K562 (cell line): Measurements from ENCODE around the gene CCDC192. TPM values are rescaled to one million over a fixed set of nuclear protein-coding genes. Genes with fewer than 3 reads are reported as not detected.

Source experiments
- ATAC-seq: fragments of 200-7000 bp; cut with Tn5 transposase; 3 replicates; pipeline ENCODE4 v1.9.1; 2020; ENCODE audit warnings: moderate library complexity
- BruUV-seq: library from RNA; stranded (reverse); fragments of 400-500 nt; replicated peaks from 2 replicates; lab custom pipeline; 2021; lab: Mats Ljungman, UMichigan
- CTCF ChIA-PET: fragments of 300-600 bp; formaldehyde crosslinking; extraction: SDS; loops from one replicate; lab custom pipeline; 2021; ENCODE audit warnings: low intra/inter-chr PET ratio; lab: Yijun Ruan, JAX
- POLR2A ChIA-PET: fragments of 300-600, 350-650 bp; sonication (Branson Sonifier 250); formaldehyde crosslinking; extraction: SDS; loops from one replicate; lab custom pipeline; 2021; ENCODE audit warnings: antibody characterized with exemption, inconsistent platforms; lab: Yijun Ruan, JAX
- DNase-seq, 4 experiments: peaks; one replicate each; pipeline versions ENCODE4 v3.0.0 to v3.0.0-alpha.2; 2011 to 2018; ENCODE audit warnings: low spot score in 3 of 4, mixed read lengths in 3 of 4; ENCODE audit errors: extremely low read depth in 1 of 4
- FAIRE-seq: peaks from 2 replicates; lab custom pipeline; 2011; peaks lifted over from hg19 to GRCh38; lab: Jason Lieb, UNC
- H2AFZ ChIP-seq: 2 replicates; pipeline ENCODE4 v1.6.0; 2011; ENCODE audit warnings: low read depth, low read length, control low read depth, inconsistent platforms
- H3K27ac ChIP-seq: fragments of 200-600 bp; 3 replicates; pipeline ENCODE4 v1.8.0; 2011; ENCODE audit warnings: low read depth, mild to moderate bottlenecking, control low read depth, inconsistent platforms, low read length, moderate library complexity, mixed read lengths; ENCODE audit errors: extremely low read depth
- H3K27me3 ChIP-seq, 2 experiments: fragments of 300-600 bp in 1 of 2; 2 replicates in 1 of 2; 3 replicates in 1 of 2; pipeline versions ENCODE4 v1.6.0 to v1.8.0; 2011; ENCODE audit warnings: inconsistent platforms in 2 of 2, low read length in 2 of 2, mild to moderate bottlenecking in 1 of 2, mixed read lengths in 1 of 2, moderate library complexity in 1 of 2; ENCODE audit not compliant: control insufficient read depth in 2 of 2, insufficient read depth in 2 of 2
- H3K36me3 ChIP-seq: fragments of 300-600 bp; 3 replicates; pipeline ENCODE4 v1.8.0; 2011; ENCODE audit warnings: mild to moderate bottlenecking, low read length, inconsistent platforms; ENCODE audit not compliant: control insufficient read depth, insufficient read depth
- H3K4me1 ChIP-seq, 2 experiments: fragments of 200-600 bp in 1 of 2; replicated peaks in 1 of 2; 2 replicates in 1 of 2; 3 replicates in 1 of 2; pipeline versions ENCODE4 v1.5.1 to v1.8.0; 2011; ENCODE audit warnings: inconsistent platforms in 2 of 2, low read length in 2 of 2, mild to moderate bottlenecking in 1 of 2, mixed read lengths in 1 of 2, moderate library complexity in 1 of 2; ENCODE audit not compliant: control insufficient read depth in 2 of 2, insufficient read depth in 2 of 2
- H3K4me2 ChIP-seq: 2 replicates; pipeline ENCODE4 v1.6.1; 2011; ENCODE audit warnings: low read length, control low read depth, inconsistent platforms, mixed read lengths; ENCODE audit not compliant: insufficient read depth
- H3K4me3 ChIP-seq: fragments of 200-600 bp; sonication (generic), shearing (Covaris generic); 2 replicates; pipeline ENCODE4 v1.5.1; 2016; ENCODE audit warnings: control low read depth, inconsistent platforms
- H3K79me2 ChIP-seq: fragments of 200-600 bp; 3 replicates; pipeline ENCODE4 v1.8.0; 2011; ENCODE audit warnings: low read length, inconsistent platforms; ENCODE audit not compliant: control insufficient read depth, insufficient read depth
- H3K9ac ChIP-seq, 2 experiments: 2 replicates each; pipeline versions ENCODE4 v1.6.0 to v1.6.1; 2011; ENCODE audit warnings: low read depth in 2 of 2, low read length in 2 of 2, control low read depth in 1 of 2, inconsistent platforms in 1 of 2, mild to moderate bottlenecking in 1 of 2, mixed read lengths in 1 of 2; ENCODE audit not compliant: insufficient read depth in 1 of 2
- H3K9me1 ChIP-seq: one replicate; pipeline ENCODE4 v1.6.0; 2011; ENCODE audit warnings: inconsistent platforms, mild to moderate bottlenecking, low read length, moderate library complexity; ENCODE audit not compliant: control insufficient read depth, insufficient read depth
- H3K9me3 ChIP-seq: replicated peaks from 2 replicates; pipeline ENCODE4 v1.5.1; 2011; ENCODE audit warnings: low read depth, low read length, inconsistent platforms; ENCODE audit not compliant: control insufficient read depth, insufficient read depth
- H4K20me1 ChIP-seq: replicated peaks from 2 replicates; pipeline ENCODE4 v1.6.1; 2011; ENCODE audit warnings: low read length, inconsistent platforms, mixed read lengths; ENCODE audit not compliant: control insufficient read depth, insufficient read depth
- CEBPG ChIP-seq, 3 experiments: fragments of 200-800 bp in 1 of 3; sonication (Bioruptor generic) in 1 of 3; sonication (generic) in 1 of 3; formaldehyde crosslinking in 1 of 3; IDR thresholded peaks in 2 of 3; conservative IDR thresholded peaks in 1 of 3; 2 replicates each; pipeline versions ENCODE4 v1.6.1 to v1.8.0; 2016 to 2022; ENCODE audit warnings: missing compliant biosample characterization in 2 of 3, missing genetic modification characterization in 2 of 3, mild to moderate bottlenecking in 1 of 3, missing genetic modification reagents in 1 of 3
- EHMT2 ChIP-seq: fragments of 450-650 bp; IDR thresholded peaks from 2 replicates; pipeline ENCODE4 v1.6.1; 2018; ENCODE audit warnings: antibody characterized with exemption
- GATAD2A ChIP-seq: fragments of 450-650 bp; IDR thresholded peaks from 2 replicates; pipeline ENCODE4 v1.6.1; 2017
- GTF2B ChIP-seq: IDR thresholded peaks from 2 replicates; pipeline ENCODE4 v1.6.1; 2011; ENCODE audit not compliant: insufficient read length; ENCODE audit errors: extremely low read depth
- SLC30A9 ChIP-seq: fragments of 250-450 bp; sonication (Bioruptor Pico); IDR thresholded peaks from 2 replicates; pipeline ENCODE4 v1.8.0; 2022; ENCODE audit warnings: mild to moderate bottlenecking, moderate library complexity
- STAG1 ChIP-seq: sonication (generic); formaldehyde crosslinking; IDR thresholded peaks from 2 replicates; pipeline ENCODE4 v1.5.0; 2020; ENCODE audit warnings: missing genetic modification reagents, borderline replicate concordance
- ZNF133 ChIP-seq: fragments of 250-450 bp; sonication (Bioruptor Pico); IDR thresholded peaks from 2 replicates; pipeline ENCODE4 v1.4.0; 2020; ENCODE audit warnings: mild to moderate bottlenecking
- WGBS: fragments of 100-300 bp; shearing (Covaris generic); methylation state at CpG from one replicate; pipeline ENCODE4 v1.1.6; 2016; ENCODE audit warnings: low coverage, mixed read lengths; ENCODE audit not compliant: insufficient coverage; ENCODE audit errors: missing lambda C conversion rate; 5-methylcytosine and 5-hydroxymethylcytosine counted together
- in situ Hi-C: fragments of 300-500 bp; cut with MboI; formaldehyde crosslinking; loops from 4 replicates; pipeline ENCODE4 v1.15.0; 2018; ENCODE audit warnings: inconsistent platforms, mixed read lengths
- intact Hi-C: fragments of 100-400 bp; cut with micrococcal nuclease; formaldehyde crosslinking; loops from 2 replicates; pipeline ENCODE4 v1.14.2; 2022
- polyA plus RNA-seq, 8 experiments: library from polyadenylated mRNA; depleted of rRNA in 4 of 8; stranded (reverse) in 5 of 8; unstranded in 3 of 8; fragments of >200 nt; fragmentation: Nextera tagmentation in 2 of 8; fragmentation: Illumina TruSeq in 1 of 8; extraction: Ambion mirVana in 2 of 8; extraction: Trizol in 1 of 8; gene quantifications; 2 replicates each; pipeline versions ENCODE4 v1.2.1 to v1.2.3, GENCODE V29; 2011 to 2014; ENCODE audit warnings: inconsistent platforms in 1 of 8, missing spikeins in 1 of 8
- total RNA-seq, 7 experiments: library from RNA; depleted of rRNA in 6 of 7; stranded (reverse); fragments of >200 nt in 6 of 7; fragmentation: Illumina TruSeq in 2 of 7; extraction: Trizol in 2 of 7; gene quantifications; 2 replicates each; pipeline versions ENCODE4 v1.2.1 to v1.2.3, GENCODE V29; 2011 to 2021; ENCODE audit warnings: low replicate concordance in 1 of 7
- TF ChIP-seq, protein P1 (sequence below): fragments of 250-450 bp; sonication (Bioruptor Pico); IDR thresholded peaks from 2 replicates; pipeline ENCODE4 v1.9.0; 2021; ENCODE audit warnings: mild to moderate bottlenecking

Gene CCDC192
- total and polyA plus RNA-seq, 9 of the 15 experiments (the other 6 are each of a cell fraction or from before 2014, with no cell fraction given) = 0.21 to 0.66 (median 0.38) TPM; not detected in 2

- BruUV-seq = no TSS peak
- Histone ChIP-seq H2AFZ (no peak overlapping the region), H3K4me3 (no peak overlapping the region), H3K27me3 (peaks cover 0 to 11% of the 10 kb centered on the region in 2 experiments; a peak in 2 of 5 replicates), H3K4me2 (no peak overlapping the region), H3K79me2 (no peaks in the 10 kb centered on the region), H3K9me3 (no peaks in the 10 kb centered on the region), H3K27ac (no peak overlapping the region), H3K9me1 (no peaks in the 10 kb centered on the region), H3K4me1 (no peaks in the 10 kb centered on the region)
- FAIRE-seq = no peak
- intact Hi-C loops = no loop called here
- ATAC-seq = no peak
- no peak for DNase-seq
- POLR2A ChIA-PET = no interaction called here
- TF ChIP-seq STAG1 (CRISPR knock-in tag) (no peak), GTF2B (no peak), SLC30A9 (CRISPR knock-in tag) (no peak), CEBPG (CRISPR knock-in tag; IDR thresholded peaks at IDR 0.05) (no peak), CEBPG (tag; conservative IDR thresholded peaks at IDR 0.05 in 1 of 2, IDR thresholded peaks at IDR 0.05 in 1 of 2) (no peak), ZNF133 (CRISPR knock-in tag) (no peak), EHMT2 (no peak), GATAD2A (no peak)
- TF ChIP-seq, protein P1, sequence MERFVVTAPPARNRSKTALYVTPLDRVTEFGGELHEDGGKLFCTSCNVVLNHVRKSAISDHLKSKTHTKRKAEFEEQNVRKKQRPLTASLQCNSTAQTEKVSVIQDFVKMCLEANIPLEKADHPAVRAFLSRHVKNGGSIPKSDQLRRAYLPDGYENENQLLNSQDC (CRISPR knock-in tag) = no peak
- TF ChIP-seq, all 486 proteins: peak for 0
- Histone ChIP-seq H4K20me1 (no peaks in the 10 kb centered on the region), H3K9ac (no peak overlapping the region), H3K36me3 (no peaks in the 10 kb centered on the region)
- CTCF ChIA-PET = no interaction called here
- in situ Hi-C loops = no loop called here
- 2% methylated on average over 5 of the region's 5 CpGs for WGBS
These were observed 230.2 kb downstream of the CCDC192 start for GRCh38 chr5:127933348-127933747.
